ENCODE results near the gene CDC42BPA. TPM values are rescaled to one million over a fixed set of nuclear protein-coding genes. Genes with fewer than 3 reads are reported as not detected.

Gene CDC42BPA
- total and polyA plus RNA-seq, 2 of the 8 experiments (the other 6 are each of a cell fraction or from before 2014, with no cell fraction given), result 7.1 to 28.5 TPM

- TF ChIP-seq TCF12 (IDR thresholded peaks at IDR 0.05; ENCODE audit: low read depth, low read length), result no peak
These were observed 223.9 kb downstream of the CDC42BPA start (continued) for GRCh38 chr1:227094249-227094966.

All from H1 (cell line).